Measurements from ENCODE around the gene ATXN2. TPM values are rescaled to one million over a fixed set of nuclear protein-coding genes. Genes with fewer than 3 reads are reported as not detected.

The ATXN2 gene
- total RNA-seq, 1 experiment from 2014 or later: 22.7 TPM

DNA sequence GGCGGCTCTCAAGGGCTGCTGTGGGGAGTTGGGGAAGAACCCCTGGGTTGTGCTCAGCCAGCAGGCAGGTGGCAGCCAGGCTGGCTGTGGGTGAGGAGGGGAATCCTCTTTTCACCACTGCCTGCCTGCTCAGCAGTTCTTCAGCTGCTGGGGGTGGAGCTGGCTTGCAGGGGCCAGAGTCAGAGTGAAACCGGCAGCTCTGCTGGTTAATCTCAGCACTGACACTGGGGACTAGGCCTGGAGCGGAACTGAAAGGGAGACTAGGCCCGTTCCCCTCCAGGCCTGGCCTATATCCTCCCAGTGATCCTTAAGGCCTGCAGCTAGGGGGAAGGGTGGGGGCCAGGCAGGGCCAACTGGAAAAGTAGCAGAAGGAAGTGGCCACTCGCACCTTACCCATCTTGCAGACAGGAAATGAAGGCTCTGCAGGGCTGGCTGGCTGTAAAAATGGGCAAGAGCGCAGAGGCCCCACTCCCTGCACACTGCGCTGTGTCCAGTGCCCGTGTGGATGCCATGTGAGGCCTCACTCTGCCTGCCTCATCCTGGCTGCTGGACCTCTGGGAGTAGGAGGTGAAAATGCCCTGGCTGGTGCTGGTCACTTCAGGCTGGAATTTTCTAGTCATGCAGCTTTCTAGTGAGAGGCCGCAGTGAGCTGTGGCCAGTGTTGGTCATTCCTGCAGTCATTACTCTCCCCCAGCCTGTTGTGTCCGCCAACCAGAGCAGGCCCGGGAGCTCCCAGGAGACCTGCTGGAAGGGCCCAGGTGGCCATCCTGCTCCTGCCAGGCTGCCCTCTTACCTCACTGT is 154.0 kb downstream of the ATXN2 start:
- in situ Hi-C loops (cut with HindIII; ENCODE audit: low sequenced_read_pairs): no loop called here
- DNase-seq (ENCODE audit: low spot score): no peak

DNA sequence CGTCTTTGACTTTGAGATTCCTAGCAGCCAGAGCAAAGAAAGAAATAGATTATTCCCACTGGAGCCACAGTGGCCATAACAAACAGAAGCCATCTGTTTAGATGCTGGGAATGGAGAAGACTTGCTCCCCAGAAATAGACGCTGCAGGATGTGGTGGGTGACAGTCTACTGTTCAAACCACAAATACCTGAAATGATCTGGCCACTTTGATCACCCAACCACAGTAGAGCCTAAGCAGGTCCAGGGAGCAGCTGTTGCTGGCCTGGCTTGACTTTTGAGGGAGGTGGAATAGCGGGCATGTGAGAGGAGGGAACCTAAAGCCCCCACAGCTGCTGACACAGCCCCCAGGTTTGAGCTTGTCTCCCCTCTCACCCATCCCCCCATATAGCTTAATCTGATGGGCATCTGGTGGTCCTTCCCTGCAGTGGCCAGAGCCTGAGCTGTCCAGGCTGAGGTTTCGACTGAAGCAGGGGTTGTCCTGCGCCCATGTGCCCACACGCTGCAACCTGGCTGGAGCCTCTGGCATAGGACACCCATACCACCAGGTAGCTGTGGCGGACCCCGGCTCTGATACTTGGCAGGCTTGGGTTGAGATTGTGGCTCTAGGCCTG is 154.7 kb downstream of the ATXN2 start:
- no peak for DNase-seq (ENCODE audit: low spot score)
- in situ Hi-C loops (cut with HindIII; ENCODE audit: low sequenced_read_pairs): no loop called here

DNA sequence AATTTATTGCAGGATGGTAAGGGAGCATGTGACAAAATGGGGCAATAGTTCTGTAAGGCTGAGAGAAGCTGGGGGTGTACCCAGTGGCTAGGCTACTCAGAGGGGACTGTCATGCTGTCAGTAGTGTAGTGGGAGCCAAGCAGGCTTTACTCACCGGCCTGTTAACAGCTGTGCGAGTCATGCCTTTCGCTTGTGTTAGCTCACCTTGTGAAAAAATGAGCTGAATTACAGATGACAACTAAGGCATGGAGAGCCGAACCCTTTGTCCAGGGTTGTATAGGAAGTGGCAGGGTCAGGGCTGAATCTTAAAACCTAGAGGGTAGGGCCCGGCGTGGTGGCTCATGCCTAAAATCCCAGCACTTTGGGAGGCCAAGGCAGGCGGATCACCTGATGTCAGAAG is 155.5 kb downstream of the ATXN2 start:
- no peak for DNase-seq (ENCODE audit: low spot score)
- in situ Hi-C loops (cut with HindIII; ENCODE audit: low sequenced_read_pairs): no loop called here

- no peak for DNase-seq (ENCODE audit: low spot score)
- in situ Hi-C loops (cut with HindIII; ENCODE audit: low sequenced_read_pairs): no loop called here
Observed at GRCh38 chr12:111443086-111443485, 156.0 kb downstream of the ATXN2 start.

DNA sequence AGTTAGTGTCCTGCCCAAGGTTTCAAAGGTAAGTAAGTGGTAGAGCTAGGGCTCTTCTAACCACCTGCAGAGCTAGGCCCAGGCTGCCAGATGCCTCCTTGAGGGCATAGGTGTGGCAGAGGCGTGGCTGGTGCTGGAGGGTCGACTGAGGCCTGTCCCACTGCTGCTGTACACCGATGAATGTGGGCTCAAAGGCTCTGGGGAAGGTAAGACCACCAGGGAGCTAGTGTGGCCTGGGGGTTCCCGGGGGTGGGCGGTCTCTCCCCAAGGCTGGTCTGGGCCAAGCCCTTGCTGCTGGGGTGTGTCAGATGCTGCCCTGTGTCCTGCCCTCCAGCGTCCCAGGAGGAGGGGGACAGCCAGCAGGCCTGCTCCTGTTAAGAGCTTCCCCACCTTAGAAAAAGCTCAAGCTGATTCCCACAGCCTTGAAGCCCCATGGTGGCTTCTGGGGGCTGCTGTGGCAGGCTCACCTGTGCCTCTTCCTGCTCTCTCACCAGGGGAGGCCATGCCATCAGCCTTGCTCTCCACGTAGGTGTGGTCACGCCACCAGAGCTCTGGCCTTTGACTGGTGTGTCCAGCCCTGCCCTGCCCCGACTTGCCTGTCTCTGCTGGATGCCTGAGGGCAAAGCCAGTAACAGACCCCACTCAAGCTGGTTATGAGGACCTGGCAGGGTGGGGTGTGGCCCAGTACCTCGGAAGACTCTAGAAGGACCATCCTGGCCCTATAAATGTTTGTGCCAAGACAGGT is 156.6 kb downstream of the ATXN2 start:
- in situ Hi-C loops (cut with HindIII; ENCODE audit: low sequenced_read_pairs): no loop called here
- no peak for DNase-seq (ENCODE audit: low spot score)

- in situ Hi-C loops (cut with HindIII; ENCODE audit: low sequenced_read_pairs): no loop called here
- no peak for DNase-seq (ENCODE audit: low spot score)
Observed at GRCh38 chr12:111441107-111441928, 157.8 kb downstream of the ATXN2 start.

DNA sequence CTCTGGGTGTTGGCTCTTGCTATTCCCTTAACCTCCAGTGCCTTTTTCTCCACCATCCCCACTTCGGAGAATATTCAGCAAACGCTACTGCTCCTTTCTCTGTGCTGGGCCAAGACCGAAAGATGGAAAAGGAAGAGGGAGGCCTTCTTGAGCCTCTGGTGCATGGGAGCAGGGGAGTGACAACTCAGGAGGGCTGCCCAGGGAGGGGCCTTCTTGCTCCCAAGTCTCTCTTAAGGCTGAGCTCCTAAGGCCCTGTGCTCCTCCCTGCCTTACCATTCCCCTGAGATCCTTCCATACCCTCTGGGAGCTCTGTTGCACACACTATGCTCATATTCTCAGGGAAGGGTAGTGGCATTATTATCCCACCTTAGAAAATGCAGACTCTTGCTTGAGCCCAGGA is 158.5 kb downstream of the ATXN2 start:
- DNase-seq (ENCODE audit: low spot score): no peak

DNA sequence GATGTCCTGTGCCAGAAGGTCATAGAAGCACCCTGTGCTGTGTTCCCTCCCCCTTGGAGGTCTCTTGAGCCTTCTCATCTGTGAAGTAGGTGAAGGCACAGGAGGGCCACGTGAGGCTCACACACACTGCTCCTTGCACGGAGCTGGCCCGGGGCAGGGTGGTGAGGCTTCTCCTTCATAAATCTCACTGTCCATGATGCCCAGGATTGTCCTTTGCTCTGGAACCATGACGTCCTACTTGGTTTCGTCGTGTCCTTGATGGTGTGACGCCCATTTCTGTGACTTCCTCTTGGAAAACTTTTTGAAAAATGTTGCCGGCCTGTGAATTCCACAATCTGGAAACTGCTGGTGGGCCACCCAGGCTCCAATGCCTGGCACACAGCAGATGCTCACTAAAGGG is 159.0 kb downstream of the ATXN2 start:
- no peak for DNase-seq (ENCODE audit: low spot score)

More for the DNA sequence above, 158.5 kb downstream of the ATXN2 start:
- in situ Hi-C loops (cut with HindIII; ENCODE audit: low sequenced_read_pairs): no loop called here

DNA sequence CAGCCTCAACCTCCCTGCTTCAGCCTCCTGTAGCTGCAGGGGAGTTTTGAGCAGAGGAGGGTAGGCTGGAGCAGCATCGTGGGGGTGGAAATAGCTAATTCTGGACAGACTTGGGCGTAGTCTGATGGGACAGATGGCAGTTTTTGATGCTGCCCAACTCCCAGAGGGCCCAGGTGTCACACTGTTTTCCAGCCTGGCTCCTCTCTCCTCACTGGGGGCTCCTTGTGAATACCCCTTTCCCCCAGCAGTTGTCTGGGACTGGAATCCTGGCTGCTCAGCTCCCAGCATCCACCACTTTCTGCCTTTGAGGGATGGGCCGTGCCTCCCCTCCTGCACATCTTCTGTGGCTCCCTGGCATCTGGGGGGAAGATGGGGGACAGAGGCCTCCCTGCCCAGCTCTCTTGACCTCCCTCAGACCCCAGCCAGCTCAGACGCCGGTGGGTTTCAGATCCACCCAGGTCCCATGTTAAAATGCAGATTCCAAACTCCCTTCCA is 159.4 kb downstream of the ATXN2 start:
- in situ Hi-C loops (cut with HindIII; ENCODE audit: low sequenced_read_pairs): no loop called here

More for the DNA sequence above, 159.0 kb downstream of the ATXN2 start:
- in situ Hi-C loops (cut with HindIII; ENCODE audit: low sequenced_read_pairs): no loop called here

DNA sequence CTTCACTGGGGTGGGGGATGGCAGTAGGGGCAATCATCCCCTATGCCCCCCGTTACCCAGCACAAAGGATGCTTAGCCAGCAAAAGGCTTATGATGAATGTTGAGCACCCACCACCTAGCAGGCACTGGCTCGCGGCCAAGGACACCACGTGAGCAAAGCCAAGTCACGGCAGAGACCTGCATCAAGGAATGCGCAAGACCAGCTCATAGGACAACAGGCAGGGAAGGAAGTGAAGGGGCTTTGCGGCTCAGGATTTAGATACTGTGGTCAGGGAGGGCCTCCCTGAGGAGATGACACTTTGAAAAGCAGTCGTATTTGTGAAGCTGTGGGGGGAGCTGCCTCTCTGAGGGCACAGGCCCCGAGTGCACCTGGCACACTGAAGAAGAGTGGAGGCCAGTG is 160.6 kb downstream of the ATXN2 start:
- DNase-seq (ENCODE audit: low spot score): no peak
- in situ Hi-C loops (cut with HindIII; ENCODE audit: low sequenced_read_pairs): no loop called here

More for the DNA sequence above, 159.4 kb downstream of the ATXN2 start:
- DNase-seq (ENCODE audit: low spot score): no peak

- no peak for DNase-seq (ENCODE audit: low spot score)
Observed at GRCh38 chr12:111437816-111438454, 161.2 kb downstream of the ATXN2 start.

GRCh38 chr12:111436811-111437210 is 162.3 kb downstream of the ATXN2 start:
- in situ Hi-C loops (cut with HindIII; ENCODE audit: low sequenced_read_pairs): no loop called here
- DNase-seq (ENCODE audit: low spot score): no peak

More at GRCh38 chr12:111437816-111438454, 161.2 kb downstream of the ATXN2 start:
- in situ Hi-C loops (cut with HindIII; ENCODE audit: low sequenced_read_pairs): no loop called here

- in situ Hi-C loops (cut with HindIII; ENCODE audit: low sequenced_read_pairs): no loop called here
- no peak for DNase-seq (ENCODE audit: low spot score)
Observed at GRCh38 chr12:111436266-111436665, 162.8 kb downstream of the ATXN2 start.

DNA sequence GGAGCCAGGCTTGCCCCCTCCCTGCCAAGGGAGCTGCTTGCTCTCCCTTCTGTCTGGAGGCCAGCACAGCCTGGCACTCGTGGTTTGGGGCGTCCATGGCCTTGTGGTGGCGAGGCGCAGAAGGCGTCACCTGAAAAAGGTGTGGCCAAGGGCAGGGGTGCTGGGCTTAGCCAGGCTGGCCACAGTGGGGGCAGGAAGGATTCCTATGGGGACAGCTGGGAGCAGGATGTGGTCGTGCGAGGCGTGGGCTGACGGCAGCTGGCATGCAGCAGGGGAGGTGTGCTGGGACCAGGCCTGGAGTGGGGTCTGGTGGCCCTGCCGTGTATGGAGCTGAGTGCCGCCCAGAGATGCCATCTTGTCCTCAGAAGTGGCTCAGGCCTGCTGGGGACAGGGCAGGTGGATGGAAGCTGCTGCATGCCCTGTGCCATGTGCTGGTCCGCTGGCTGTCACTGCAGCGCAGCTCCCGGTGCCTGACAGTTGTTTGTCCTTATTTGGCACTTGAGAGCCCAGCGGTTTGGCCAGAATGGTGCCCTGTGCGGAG is 163.4 kb downstream of the ATXN2 start:
- DNase-seq (ENCODE audit: low spot score): no peak
- in situ Hi-C loops (cut with HindIII; ENCODE audit: low sequenced_read_pairs): no loop called here

DNA sequence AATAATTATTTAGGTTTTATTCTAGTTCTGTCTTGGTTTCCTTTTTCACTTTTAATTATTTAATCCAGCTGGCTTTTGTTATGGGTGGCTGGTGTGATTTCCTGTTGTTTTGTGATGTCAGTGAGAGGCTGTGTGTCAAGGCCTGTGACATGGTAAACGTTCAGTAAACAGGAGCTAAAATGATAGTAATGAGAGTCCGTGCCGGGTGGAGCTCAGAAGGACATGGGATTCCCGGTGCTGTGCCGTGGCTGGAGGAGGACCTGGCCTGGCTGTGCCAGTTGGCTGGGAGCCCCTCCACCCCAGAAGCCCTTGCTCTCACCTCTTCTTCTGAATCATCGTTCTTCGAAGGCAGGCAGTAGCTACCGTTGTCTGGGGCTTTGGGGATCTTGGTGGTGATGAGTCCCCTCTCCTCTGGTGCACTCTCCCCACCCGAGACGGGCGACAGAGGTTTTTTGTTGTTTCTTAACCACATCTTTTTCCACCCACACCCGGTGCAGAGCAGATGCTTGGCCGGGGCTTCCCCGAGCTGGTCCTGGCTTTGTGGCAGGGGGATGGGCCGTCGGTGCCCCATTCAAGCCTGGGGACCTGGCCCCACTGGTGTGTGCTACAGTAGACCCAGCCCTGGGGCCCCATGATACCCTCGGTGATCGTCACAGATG is 164.3 kb downstream of the ATXN2 start:
- peak; percentile 69 for DNase-seq (ENCODE audit: low spot score)
- in situ Hi-C loops (cut with HindIII; ENCODE audit: low sequenced_read_pairs): no loop called here

- in situ Hi-C loops (cut with HindIII; ENCODE audit: low sequenced_read_pairs): no loop called here
- DNase-seq (ENCODE audit: low spot score): no peak
Observed at GRCh38 chr12:111434049-111434448, 165.1 kb downstream of the ATXN2 start.

- in situ Hi-C loops (cut with HindIII; ENCODE audit: low sequenced_read_pairs): no loop called here
- DNase-seq (ENCODE audit: low spot score): no peak
Observed at GRCh38 chr12:111431772-111432171, 167.3 kb downstream of the ATXN2 start.

All from G401 (cell line).